Measurements from ENCODE around the gene EML1. TPM values are rescaled to one million over a fixed set of nuclear protein-coding genes. Genes with fewer than 3 reads are reported as not detected.
"Not testable (repeated sequence)": the region's sequence is repeated elsewhere in the genome, so short reads cannot be mapped to it uniquely, and the experiment has no call there.

Gene EML1
- total and polyA plus RNA-seq, 7 donors, result 3.1 to 40.4 (median 7.5) TPM

- DNase-seq, result no peak
- Histone ChIP-seq H3K27me3 (ENCODE audit: insufficient read depth in 3 of 3, low read length in 2 of 3) (no peaks in the 10 kb centered on the region), H3K36me3 (ENCODE audit: insufficient read depth in 1 of 2, low read depth in 1 of 2) (no peaks in the 10 kb centered on the region), H3K4me3 (no peak overlapping the region), H3K27ac (no peak overlapping the region), H3K4me1 (peaks cover 27% of the 10 kb centered on the region), H3K9me3 (no peaks in the 10 kb centered on the region)
- intact Hi-C loops (cut with DNase I), result loop anchor here in 1 of 2 donors (5.0 kb wide), 1 partner anchor 33 kb away; the partner anchor contains the start of gene EML1
- no peak for ATAC-seq
- WGBS, 3 donors, result 80 to 86% (median 80%) methylated on average over 7 of the region's 7 CpGs
- no peak for TF ChIP-seq CTCF (IDR thresholded peaks at IDR 0.05)
Measured at GRCh38 chr14:99758872-99759545, 34.2 kb upstream of the EML1 start.

- no peak overlapping the region for H3K27ac ChIP-seq
- 43 to 70% (median 58%) methylated on average over 9 of the region's 9 CpGs for WGBS, 3 donors
- no peak for ATAC-seq
- no peak for TF ChIP-seq CTCF (IDR thresholded peaks at IDR 0.05)
- no peaks in the 10 kb centered on the region for H3K36me3 ChIP-seq (ENCODE audit: insufficient read depth in 1 of 2, low read depth in 1 of 2)
- no peaks in the 10 kb centered on the region for H3K27me3 ChIP-seq (ENCODE audit: insufficient read depth in 3 of 3, low read length in 2 of 3)
- no peaks in the 10 kb centered on the region for H3K9me3 ChIP-seq
- intact Hi-C loops (cut with DNase I), result loop anchor here in 1 of 2 donors (5.0 kb wide), 1 partner anchor 33 kb away; the partner anchor contains the start of gene EML1
- no peak for DNase-seq
- peaks cover 22% of the 10 kb centered on the region for H3K4me1 ChIP-seq
- no peak overlapping the region for H3K4me3 ChIP-seq
Measured at GRCh38 chr14:99759546-99759925, 33.7 kb upstream of the EML1 start.

GRCh38 chr14:99760817-99761216 lies 32.4 kb upstream of the EML1 start:
- DNase-seq, result no peak
- Histone ChIP-seq H3K4me3 (no peak overlapping the region), H3K27ac (no peak overlapping the region), H3K4me1 (peaks cover 12% of the 10 kb centered on the region), H3K36me3 (ENCODE audit: insufficient read depth in 1 of 2, low read depth in 1 of 2) (no peaks in the 10 kb centered on the region), H3K27me3 (ENCODE audit: insufficient read depth in 3 of 3, low read length in 2 of 3) (no peaks in the 10 kb centered on the region), H3K9me3 (no peaks in the 10 kb centered on the region)
- TF ChIP-seq CTCF (IDR thresholded peaks at IDR 0.05), result no peak
- intact Hi-C loops (cut with DNase I), result no loop called here
- 80 to 89% (median 81%) methylated on average over 5 of the region's 5 CpGs for WGBS, 3 donors
- ATAC-seq, result no peak

- ATAC-seq; H3K27me3 ChIP-seq (ENCODE audit: insufficient read depth in 3 of 3, low read length in 2 of 3); H3K4me1 ChIP-seq; H3K9me3 ChIP-seq; H3K4me3 ChIP-seq; H3K27ac ChIP-seq; H3K36me3 ChIP-seq (ENCODE audit: insufficient read depth in 1 of 2, low read depth in 1 of 2); DNase-seq; intact Hi-C loops (cut with DNase I): not testable (repeated sequence)
- 79 to 92% (median 82%) methylated on average over 4 of the region's 4 CpGs for WGBS, 3 donors
Measured at GRCh38 chr14:99762911-99763310, 30.3 kb upstream of the EML1 start.

GRCh38 chr14:99763527-99764221 lies 29.5 kb upstream of the EML1 start:
- Histone ChIP-seq H3K27ac (no peak overlapping the region), H3K27me3 (ENCODE audit: insufficient read depth in 3 of 3, low read length in 2 of 3) (no peaks in the 10 kb centered on the region), H3K9me3 (no peaks in the 10 kb centered on the region), H3K4me1 (peaks cover 7% of the 10 kb centered on the region), H3K4me3 (no peak overlapping the region), H3K36me3 (ENCODE audit: insufficient read depth in 1 of 2, low read depth in 1 of 2) (no peaks in the 10 kb centered on the region)
- intact Hi-C loops (cut with DNase I), result no loop called here
- TF ChIP-seq CTCF (IDR thresholded peaks at IDR 0.05), result no peak
- WGBS, 3 donors, result 90 to 92% (median 91%) methylated on average over 12 to 13 of the region's 13 CpGs
- ATAC-seq, result no peak
- no peak for DNase-seq
